ENCODE results near the gene SGPP2.

SGPP2 gene

DNA sequence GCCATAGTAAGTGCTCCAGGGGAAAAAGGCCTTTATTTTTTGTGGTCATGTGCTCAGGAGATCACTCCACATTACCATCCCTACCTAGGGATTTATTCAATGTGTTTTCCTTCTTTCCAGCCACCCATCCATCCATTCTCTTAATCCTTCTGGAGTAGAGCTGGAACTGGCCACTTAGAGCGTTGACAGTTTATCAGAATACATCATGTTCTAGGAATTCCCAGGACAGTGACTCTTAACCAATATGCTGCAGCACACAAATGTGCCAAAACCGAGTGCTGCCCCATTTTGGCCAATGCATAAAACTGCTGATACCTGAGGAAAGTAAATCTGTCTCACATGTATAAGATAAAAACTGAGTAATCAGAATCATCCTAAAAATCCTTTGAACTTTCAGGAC, 167.8 kb downstream of the SGPP2 start:
- DNase-seq: no peak

DNA sequence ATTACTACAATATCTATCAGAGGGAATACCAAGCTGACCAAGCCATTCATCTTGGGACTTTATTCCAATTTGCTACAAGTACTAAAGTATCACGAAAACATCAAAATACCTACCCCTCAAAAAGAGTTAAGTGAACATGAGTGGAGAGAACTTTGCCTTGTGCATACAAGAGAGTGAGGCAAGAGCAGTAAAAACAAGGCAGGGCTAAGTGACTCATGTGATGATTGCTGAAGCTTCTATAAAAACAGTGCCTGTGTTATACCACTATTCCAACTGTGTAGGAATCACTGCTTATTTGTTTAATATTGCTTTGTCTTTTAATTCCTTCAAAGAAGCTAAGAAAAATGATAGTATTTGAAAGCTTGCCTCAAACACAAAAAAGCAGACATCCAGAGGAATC, 170.3 kb downstream of the SGPP2 start:
- no peak for DNase-seq

DNA sequence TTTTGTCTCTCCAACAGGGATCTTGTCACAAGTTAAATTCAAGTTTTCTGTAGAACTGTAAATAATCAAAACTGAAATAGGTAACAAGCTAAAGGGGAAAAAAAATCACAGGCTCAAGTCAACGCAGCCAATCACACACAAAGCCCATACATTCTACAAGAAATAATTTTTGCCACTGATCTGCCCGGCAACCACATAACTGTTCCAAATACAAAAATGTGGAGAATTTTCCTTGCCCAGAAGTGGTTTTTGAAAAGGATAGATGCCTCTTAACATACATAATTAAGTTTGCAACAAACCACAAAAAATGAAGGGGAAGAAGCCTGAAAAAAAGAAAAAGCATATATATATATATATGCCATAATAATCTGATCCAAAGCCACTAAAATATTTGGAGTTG, 171.2 kb downstream of the SGPP2 start:
- no peak for DNase-seq

DNA sequence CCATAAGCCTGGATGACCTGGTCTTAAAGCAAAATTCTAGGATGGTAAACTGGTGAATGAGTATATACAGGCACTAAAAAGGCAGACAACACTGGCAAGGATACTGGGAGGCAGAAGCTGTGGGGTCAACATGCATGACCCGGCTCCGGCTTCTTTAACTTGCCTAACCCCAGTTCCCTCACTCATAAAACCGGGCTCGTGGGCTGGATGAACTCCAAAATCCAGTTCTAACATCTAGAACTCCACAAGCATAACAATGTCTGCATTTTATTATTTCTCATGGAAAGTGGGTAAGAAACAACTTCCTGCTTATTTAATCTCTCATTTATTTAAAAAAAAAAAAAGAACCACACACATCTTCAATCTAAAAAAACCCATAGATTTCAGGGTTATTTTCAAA, 174.3 kb downstream of the SGPP2 start:
- DNase-seq: no peak

DNA sequence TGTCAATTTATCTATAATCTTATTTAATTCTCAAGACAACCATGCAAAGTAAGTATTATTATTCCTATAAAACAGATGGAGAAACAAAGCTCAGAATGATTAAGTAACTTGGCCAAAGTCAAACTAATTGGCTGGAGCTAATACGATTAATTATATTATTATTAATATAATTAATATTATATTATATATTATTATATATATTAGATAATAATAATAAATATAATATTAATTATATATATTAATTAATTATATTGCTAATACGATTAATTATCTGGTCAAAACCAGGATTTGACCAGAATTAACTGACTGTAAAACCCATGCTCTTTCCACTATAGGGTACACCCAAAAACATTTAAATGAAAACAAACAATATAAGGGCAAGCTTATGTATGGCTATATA, 179.2 kb downstream of the SGPP2 start:
- no peak for DNase-seq

DNA sequence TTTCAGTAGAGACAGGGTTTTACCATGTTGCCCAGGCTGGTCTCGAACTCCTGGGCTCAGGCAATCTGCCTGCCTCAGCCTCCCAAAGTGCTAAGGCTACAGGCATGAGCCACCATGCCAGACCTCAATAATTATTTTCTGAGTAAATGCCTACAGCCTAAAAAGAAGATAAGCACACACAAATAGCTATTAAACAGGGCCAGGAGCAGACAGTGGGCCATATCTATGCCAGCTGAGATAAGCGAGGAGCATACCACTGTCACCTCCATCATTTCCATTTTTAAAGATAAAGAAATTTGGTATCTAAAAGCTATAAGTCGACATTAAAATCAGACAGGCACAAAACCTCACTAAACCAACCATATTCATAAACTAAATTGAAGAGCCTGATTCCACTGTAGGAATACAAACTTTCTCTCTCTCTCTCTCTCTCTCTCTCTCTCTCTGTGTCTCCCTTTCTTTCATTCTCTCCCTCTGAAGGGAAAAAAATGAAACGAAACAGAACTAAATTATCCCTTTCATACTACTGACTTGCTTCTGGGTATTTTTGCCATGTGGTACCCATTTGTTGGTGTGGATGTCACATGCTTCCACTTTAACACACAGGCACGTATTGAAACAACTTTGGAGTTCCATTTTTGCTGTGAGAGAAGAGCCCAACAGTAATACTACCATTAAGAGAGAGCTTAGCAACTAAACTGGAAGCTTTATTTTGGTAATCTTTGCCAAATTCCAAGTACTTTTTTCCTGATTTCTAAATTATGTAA, 180.6 kb downstream of the SGPP2 start:
- no peak for DNase-seq

DNA sequence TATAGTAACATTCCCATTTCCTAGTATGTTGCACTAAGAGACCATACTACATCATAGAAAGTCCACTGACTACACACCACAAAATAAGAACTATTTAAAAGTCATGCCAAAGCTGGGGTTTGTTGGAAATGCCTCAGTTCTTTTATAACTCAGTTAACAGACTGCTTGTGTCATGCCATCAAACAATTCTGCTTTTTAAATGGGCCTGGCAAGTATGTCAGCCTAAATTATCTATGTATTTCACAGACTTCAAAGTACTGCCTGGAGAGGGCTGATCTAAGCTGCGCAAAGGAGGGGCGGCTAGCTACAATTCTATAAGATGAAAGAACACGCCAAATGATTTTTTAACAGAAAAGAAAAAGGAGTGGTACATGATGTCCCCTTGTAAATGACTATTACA, 182.0 kb downstream of the SGPP2 start:
- no peak for DNase-seq

DNA sequence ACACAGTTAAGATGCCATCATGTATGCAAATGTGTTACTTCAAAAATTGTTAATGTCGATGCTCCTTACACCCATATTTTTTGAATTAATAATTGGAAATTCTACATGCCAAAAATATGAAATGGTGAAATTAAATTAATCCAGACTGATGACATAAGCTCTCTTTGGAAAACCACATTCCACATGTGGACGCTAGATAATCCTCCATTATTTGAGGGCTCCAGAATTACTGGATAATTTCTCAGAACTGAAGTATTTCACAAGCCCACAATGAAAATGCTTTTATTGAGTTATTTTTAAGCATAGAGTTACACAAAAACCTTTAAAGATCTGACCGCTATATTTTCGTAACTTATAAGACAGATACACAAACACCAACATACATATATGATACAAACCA, 183.7 kb downstream of the SGPP2 start:
- no peak for DNase-seq

DNA sequence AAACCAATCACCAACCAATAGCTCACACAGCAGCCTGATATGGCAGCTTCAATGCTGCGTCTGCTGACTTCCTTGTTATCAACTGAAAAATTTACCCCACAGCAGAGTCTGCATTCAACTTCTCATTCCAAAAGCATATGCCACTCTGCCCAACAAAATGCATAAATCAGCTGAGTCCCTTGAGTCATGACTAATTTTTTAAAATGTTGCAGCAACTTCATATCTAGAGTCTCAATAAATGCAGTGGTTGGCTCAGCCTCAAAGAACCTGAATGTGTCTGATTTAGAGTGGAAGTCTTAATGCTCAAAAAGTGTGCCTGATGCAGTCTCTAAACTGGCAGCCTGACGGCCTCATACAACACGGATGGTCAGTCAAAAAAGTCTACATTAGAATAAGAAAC, 185.0 kb downstream of the SGPP2 start:
- DNase-seq: no peak
